KMS-11 (cell line): ENCODE results near the gene LOXL4.

Experiments used
- H2AFZ ChIP-seq: fragments of 200-600 bp; sonication (generic); 2 replicates; pipeline ENCODE4 v1.6.1; 2016; ENCODE audit warnings: antibody characterized with exemption, mixed run types, low read depth
- H3K27ac ChIP-seq: fragments of 200-600 bp; sonication (generic); 2 replicates; pipeline ENCODE4 v1.6.1; 2016; ENCODE audit warnings: mild to moderate bottlenecking, mixed run types
- H3K27me3 ChIP-seq: fragments of 200-600 bp; sonication (generic); 2 replicates; pipeline ENCODE4 v1.6.1; 2017; ENCODE audit warnings: mild to moderate bottlenecking, low read depth, mixed run types, moderate library complexity; ENCODE audit not compliant: insufficient read depth
- H3K36me3 ChIP-seq: fragments of 200-600 bp; sonication (generic); 2 replicates; pipeline ENCODE4 v1.6.1; 2017; ENCODE audit warnings: mild to moderate bottlenecking, mixed run types; ENCODE audit not compliant: insufficient read depth
- H3K4me1 ChIP-seq: fragments of 200-600 bp; sonication (generic); 2 replicates; pipeline ENCODE4 v1.6.1; 2016; ENCODE audit warnings: mild to moderate bottlenecking, low read depth, mixed run types; ENCODE audit not compliant: poor library complexity, severe bottlenecking
- H3K4me2 ChIP-seq: fragments of 200-600 bp; sonication (generic); 2 replicates; pipeline ENCODE4 v1.7.0; 2016; ENCODE audit warnings: mild to moderate bottlenecking, mixed run types
- H3K4me3 ChIP-seq: fragments of 200-600 bp; sonication (generic); IDR thresholded peaks from 2 replicates; pipeline ENCODE4 v1.6.1; 2017; ENCODE audit warnings: low read depth, low read length, mixed read lengths; ENCODE audit not compliant: insufficient read depth
- H3K79me2 ChIP-seq: fragments of 200-600 bp; sonication (generic); 2 replicates; pipeline ENCODE4 v1.6.1; 2016; ENCODE audit warnings: low read depth, mixed run types; ENCODE audit not compliant: insufficient read depth
- H3K9ac ChIP-seq: fragments of 200-600 bp; sonication (generic); 2 replicates; pipeline ENCODE4 v1.6.1; 2016; ENCODE audit warnings: mild to moderate bottlenecking, mixed run types
- H4K20me1 ChIP-seq: fragments of 200-600 bp; sonication (generic); 2 replicates; pipeline ENCODE4 v1.6.1; 2016; ENCODE audit warnings: mild to moderate bottlenecking, mixed run types; ENCODE audit not compliant: insufficient read depth
- CTCF ChIP-seq: fragments of 200-600 bp; sonication (generic); conservative IDR thresholded peaks from 2 replicates; pipeline ENCODE4 v1.6.1; 2017; ENCODE audit warnings: low read depth, mild to moderate bottlenecking, antibody characterized with exemption, low read length, moderate library complexity, mixed read lengths

The LOXL4 gene

GRCh38 chr10:98260350-98260749, 7.6 kb downstream of the LOXL4 start:
- Histone ChIP-seq H3K4me2 (no peak overlapping the region), H3K36me3 (no peaks in the 10 kb centered on the region), H2AFZ (no peak overlapping the region), H3K4me1 (peaks cover 12% of the 10 kb centered on the region), H3K27me3 (no peaks in the 10 kb centered on the region), H3K79me2 (no peaks in the 10 kb centered on the region), H3K9ac (no peak overlapping the region), H3K27ac (no peak overlapping the region), H3K4me3 (no peak overlapping the region), H4K20me1 (no peaks in the 10 kb centered on the region)
- no peak for TF ChIP-seq CTCF

- Histone ChIP-seq H3K36me3 (no peaks in the 10 kb centered on the region), H2AFZ (no peak overlapping the region), H3K9ac (no peak overlapping the region), H3K27me3 (no peaks in the 10 kb centered on the region), H3K4me3 (no peak overlapping the region), H3K4me2 (no peak overlapping the region), H4K20me1 (no peaks in the 10 kb centered on the region), H3K27ac (no peak overlapping the region), H3K79me2 (no peaks in the 10 kb centered on the region), H3K4me1 (peaks cover 17% of the 10 kb centered on the region)
- no peak for TF ChIP-seq CTCF
These were observed 8.2 kb downstream of the LOXL4 start for GRCh38 chr10:98259606-98260315.

- no peak overlapping the region for H3K4me3 ChIP-seq
- H3K79me2 ChIP-seq: no peaks in the 10 kb centered on the region
- peak overlapping the region; percentile 7 for H3K4me2 ChIP-seq
- H3K4me1 ChIP-seq: peaks cover 26% of the 10 kb centered on the region
- H3K9ac ChIP-seq: no peak overlapping the region
- H3K36me3 ChIP-seq: no peaks in the 10 kb centered on the region
- H3K27ac ChIP-seq: no peak overlapping the region
- no peak for TF ChIP-seq CTCF
- no peak overlapping the region for H2AFZ ChIP-seq
- no peaks in the 10 kb centered on the region for H4K20me1 ChIP-seq
- no peaks in the 10 kb centered on the region for H3K27me3 ChIP-seq
These were observed 9.1 kb downstream of the LOXL4 start for GRCh38 chr10:98258683-98259454.

- Histone ChIP-seq H2AFZ (no peak overlapping the region), H3K9ac (no peak overlapping the region), H3K36me3 (no peaks in the 10 kb centered on the region), H4K20me1 (no peaks in the 10 kb centered on the region), H3K27ac (no peak overlapping the region), H3K79me2 (no peaks in the 10 kb centered on the region), H3K27me3 (no peaks in the 10 kb centered on the region), H3K4me3 (no peak overlapping the region), H3K4me2 (no peak overlapping the region), H3K4me1 (peaks cover 27% of the 10 kb centered on the region)
- no peak for TF ChIP-seq CTCF
These were observed 10.0 kb downstream of the LOXL4 start for GRCh38 chr10:98257961-98258360.
